Hematopoietic multipotent progenitor cell treated with erythropoietin and hydrocortisone succinate and interleukin-3 and kit ligand, for 17 days (in vitro differentiated cells): ENCODE data around the gene PREB.
"Not testable (repeated sequence)": the region's sequence is repeated elsewhere in the genome, so short reads cannot be mapped to it uniquely, and the experiment has no call there.

ENCODE experiments used
- DNase-seq: peaks from one replicate; pipeline ENCODE4 v3.0.0-alpha.2; 2015; ENCODE audit warnings: low spot score

PREB gene

DNA sequence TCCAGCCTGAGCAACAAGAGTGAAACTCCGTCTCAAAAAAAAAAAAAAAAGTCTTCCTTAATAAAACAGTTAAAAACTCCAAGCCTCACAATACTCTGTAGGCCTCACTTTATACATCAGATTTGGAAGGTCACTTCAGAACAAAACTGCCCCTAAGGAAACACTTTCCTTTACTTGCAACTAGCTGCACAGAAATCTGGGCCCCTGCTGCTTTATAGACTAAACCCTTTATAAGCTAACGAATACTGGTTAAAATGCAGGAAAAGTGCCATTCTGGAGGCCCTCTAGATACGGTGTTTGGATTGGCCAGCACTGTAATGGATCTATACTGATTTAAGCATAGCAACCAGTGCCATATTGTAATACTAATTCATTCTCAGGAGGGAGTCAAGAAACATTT, 9.3 kb downstream of the PREB start:
- DNase-seq = no peak

DNA sequence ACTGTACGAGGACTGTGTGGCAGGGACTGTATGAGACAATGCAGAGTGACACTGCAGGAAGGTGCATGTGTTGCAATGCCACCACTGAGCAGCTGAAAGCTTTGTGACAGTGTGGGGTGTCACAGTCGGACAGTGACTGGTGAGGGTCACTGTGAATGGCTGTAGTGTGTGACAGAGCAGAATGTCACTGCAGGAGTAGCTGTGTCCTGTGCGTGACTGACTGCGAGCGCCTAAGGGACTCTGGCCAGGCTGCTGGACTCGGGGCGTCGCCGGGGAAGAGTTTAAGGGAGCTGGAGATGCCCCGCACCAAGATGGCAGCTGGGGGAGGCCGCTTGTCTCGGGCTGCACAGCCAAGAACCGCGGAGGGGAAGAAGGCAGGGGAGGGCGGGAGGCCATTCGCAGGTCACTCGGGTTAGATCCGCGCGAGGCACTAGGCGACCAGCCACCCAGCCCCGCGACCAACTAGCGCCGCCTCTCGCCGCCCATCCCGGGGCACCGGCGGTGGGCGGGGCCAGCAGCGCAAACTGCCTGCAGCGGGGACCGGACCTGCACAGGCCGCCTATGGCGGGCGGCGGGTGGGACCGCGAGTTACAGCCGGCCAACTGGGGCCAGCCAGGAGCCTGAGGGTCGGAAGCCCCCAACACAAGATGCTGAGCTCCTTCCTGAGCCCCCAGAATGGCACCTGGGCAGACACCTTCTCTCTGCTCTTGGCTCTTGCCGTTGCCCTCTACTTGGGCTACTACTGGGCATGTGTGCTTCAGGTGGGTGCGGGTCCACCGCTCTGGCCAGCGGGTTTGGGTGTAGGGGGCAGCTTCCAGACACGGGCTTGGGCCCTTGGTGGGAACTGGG, 10.9 kb downstream of the PREB start, which contains the start of gene ABHD1:
TSS of gene ABHD1 (plus strand) at position 514 of the 849 bp plus-strand sequence. CDS start at position 648, 134 bp downstream.
- peak; percentile 15 for DNase-seq

DNA sequence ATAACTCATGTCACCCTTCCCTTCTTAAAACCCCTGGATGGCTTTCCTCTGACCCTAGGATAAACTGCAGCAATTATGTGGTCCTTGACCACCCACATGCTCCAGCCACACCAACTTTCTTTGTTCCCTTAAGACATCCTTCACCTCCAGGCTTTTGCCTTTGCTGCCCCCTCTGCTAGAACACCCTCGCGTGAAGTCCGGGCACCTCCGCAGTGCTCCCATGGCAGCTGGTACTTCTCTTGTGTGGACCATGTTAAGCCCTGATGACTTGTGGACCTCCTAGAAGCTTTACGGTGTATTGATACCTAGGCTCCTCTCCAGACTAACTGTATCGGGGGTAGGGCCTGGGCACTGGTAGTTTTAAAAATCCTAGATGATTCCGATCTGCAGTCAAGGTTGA, 11.6 kb downstream of the PREB start:
- no peak for DNase-seq

DNA sequence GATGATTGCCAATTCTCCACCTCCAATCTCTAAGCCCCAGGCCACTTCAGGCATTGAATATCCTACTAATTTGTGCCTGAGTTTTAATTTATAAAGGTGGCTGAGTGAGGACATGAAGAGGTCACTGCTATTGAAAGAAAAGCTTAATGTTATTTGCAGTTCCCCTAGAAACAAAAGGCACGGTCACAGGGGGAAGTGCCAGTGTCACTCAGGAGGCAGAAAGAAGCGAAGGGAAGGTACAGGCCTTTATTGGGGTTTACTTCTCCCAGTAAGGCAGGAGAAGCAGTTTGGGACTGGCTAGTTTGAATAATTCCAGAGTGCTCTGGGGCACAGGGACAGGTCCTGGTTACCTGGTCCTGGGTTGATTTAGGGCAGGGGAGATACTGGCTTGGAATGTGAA, 12.5 kb downstream of the PREB start:
- no peak for DNase-seq

DNA sequence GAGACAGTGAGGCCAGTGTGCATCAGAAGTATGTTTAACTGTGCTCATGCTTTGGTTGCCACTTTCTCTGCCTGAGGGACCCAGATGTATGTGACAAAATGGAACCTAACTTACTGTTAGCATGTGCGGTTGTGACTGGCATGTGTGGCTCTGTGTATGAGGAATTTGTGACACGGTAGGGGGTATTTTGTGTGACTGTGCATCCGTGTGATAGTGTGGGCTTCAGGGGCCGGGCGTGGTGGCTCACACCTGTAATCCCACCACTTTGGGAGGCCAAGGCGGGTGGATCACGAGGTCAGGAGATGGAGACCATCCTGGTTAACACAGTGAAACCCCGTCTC, 15.1 kb downstream of the PREB start:
- DNase-seq = not testable (repeated sequence)

DNA sequence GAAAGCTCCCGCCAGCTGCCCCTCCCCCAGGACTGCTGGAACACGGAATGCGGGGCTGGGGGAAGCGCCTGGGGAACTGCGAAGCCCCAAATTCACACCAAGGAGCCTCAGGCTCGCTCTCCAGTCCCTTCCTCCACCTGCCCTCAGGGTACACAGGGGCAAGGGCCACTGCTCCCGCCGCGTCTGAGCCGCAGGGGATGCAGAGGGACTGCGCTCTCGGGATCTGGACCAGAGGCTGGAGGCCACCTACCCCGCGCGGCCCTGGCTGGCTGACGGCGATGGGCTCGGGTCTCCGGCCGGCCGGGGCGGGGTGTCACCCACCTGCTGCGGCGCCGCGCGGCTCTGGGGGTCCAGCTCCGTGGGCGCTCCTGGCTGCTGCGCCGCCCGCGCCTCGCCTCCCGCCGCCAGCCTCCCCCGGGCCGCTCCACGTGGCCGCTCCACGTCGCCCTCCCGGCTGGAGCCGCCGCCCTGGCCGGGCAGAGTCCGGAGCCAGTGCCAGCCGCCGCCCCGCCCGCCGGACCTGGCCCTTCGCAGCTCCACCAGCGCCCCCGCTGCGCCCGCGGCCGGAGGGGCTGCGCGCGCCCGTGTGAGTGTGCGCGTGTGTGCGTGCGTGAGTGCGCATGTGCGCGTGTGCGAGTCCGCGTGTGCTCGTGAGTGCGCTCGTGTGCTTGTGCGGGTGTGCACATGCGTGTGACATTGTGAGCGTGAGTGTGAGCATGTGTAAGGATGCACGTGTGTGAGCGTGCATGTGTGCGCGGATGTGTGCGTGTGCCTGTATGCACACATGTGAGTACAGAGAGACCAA, 15.7 kb downstream of the PREB start, which contains the start of gene CGREF1:
TSS of gene CGREF1 (minus strand) at position 604 of the 805 bp plus-strand sequence. CDS start 14,762 bp downstream, outside the sequence.
- no peak for DNase-seq

DNA sequence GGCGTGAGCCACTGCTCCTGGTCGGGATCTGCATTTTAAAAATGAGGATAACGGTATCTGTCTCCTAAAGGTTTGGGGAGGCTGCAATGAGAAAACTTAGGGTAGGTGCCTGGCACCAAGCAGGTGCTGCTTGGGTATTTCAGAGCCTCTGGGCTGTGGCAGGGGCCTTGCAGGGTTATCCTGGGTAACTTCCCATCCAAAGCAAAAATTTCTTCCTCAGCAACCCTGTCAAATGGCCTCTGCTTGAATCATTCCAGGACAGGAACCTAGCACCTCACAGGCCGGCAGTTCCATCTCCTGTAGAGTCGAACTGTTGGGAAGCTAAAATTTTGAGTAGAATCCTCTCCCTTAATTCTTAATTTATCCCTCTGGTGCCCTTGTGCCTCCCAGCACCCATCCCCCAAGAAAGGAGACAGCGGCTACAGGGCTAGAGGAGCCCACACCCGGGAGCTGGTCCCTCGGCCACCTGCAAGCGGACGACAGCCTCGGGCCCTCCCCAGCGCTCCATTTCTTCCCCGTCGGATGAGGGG, 16.4 kb downstream of the PREB start:
- no peak for DNase-seq

DNA sequence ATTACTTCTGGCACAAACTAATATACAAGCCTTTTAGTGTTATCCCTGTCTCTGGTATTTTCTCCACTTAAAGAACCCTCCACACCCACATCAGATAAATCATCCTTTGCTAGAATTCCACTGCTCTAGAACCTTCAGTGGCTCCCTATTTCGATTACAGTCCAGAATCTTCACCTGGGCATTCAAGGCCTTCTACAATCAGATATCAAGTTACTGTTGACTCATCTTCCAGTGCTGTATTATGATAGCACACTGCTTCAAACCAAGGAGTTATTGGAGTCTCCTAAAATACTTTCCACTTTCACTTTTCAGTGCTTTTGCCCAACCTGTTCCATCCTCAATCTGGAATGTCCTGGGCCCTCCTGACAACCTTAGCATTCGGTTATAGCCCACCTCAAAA, 18.9 kb downstream of the PREB start:
- no peak for DNase-seq

DNA sequence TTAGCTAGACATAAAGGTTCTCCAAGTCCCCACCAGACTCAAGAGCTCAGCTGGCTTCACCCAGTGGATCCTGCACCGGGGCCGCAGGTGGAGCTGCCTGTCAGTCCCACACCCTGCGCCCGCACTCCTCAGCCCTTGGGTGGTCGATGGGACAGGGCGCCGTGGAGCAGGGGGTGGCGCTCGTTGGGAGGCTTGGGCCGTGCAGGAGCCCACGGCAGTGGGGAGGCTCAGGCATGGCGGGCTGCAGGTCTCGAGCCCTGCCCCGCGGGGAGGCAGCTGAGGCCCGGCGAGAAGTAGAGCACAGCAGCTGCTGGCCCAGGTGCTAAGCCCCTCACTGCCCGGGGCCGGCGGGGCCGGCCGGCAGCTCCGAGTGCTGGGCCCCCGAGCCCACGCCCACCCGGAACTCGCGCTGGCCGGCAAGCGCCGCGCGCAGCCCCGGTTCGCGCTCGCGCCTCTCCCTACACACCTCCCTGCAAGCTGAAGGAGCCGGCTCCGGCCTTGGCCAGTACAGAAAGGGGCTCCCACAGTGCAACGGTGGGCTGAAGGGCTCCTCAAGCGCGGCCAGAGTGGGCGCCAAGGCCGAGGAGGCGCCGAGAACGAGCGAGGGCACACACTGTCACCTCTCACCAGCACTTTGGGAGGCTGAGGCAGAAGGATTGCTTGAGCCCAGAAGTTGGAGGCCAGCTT, 22.9 kb downstream of the PREB start:
- not testable (repeated sequence) for DNase-seq

DNA sequence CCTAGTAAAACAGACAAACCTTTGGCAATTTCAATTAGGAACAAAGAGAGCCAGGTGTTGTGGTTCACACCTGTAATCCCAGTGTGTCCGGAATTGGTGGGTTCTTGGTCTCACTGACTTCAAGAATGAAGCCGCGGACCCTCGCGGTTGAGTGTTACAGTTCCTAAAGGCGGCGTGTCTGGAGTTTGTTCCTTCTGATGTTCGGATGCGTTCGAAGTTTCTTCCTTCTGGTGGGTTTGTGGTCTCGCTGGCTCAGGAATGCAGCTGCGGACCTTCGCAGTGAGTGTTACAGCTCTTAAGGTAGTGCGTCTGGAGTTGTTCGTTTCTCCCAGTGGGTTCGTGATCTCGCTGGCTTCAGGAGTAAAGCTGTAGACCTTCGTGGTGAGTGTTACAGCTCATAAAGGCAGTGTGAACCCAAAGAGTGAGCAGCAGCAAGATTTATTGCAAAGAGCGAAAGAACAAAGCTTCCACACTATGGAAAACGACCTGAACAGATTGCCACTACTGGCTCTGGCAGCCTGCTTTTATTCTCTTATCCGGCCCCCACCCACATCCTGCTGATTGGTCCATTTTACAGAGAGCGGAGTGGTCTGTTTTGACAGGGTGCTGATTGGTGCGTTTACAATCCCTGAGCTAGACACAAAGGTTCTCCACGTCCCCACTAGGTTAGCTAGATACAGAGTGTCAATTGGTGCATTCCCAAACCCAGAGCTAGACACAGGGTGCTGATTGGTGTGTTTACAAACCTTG, 23.7 kb downstream of the PREB start:
- DNase-seq = not testable (repeated sequence)

DNA sequence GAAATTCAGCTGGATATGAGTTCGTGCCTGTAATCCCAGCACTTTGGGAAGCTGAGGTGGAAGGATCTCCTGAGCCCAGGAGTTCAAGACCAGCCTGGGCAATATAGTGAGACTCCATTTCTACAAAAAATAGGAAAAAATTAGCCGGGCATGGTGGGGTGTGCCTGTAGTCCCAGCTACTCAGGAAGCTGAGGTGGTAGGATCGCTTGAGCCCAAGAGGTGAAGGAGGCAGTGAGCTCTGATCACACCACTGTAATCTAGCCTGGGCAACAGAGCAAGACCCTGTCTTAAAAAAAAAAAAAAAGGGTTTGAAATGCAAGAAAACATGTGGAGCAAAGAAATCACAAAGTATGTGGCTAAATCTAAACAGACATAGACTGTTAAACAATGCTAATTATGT, 25.4 kb downstream of the PREB start:
- no peak for DNase-seq

DNA sequence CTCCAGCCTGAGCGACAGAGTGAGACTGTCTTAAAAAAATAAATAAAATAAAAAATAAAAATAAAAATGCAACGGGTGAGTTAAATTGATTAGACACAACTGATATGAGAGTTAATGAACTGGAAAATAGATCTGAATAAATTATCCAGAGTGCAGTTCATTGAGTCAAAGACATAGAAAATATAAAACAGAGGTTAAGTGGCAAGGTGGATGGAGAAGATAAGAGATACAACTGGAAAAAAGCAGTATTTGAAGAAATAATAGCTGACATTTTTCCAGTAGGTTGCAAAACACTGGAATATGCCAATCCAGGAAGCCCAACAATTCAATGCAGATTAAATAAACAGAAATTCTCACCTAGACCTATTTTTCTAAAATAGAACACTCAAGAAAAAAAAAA, 26.2 kb downstream of the PREB start:
- no peak for DNase-seq

DNA sequence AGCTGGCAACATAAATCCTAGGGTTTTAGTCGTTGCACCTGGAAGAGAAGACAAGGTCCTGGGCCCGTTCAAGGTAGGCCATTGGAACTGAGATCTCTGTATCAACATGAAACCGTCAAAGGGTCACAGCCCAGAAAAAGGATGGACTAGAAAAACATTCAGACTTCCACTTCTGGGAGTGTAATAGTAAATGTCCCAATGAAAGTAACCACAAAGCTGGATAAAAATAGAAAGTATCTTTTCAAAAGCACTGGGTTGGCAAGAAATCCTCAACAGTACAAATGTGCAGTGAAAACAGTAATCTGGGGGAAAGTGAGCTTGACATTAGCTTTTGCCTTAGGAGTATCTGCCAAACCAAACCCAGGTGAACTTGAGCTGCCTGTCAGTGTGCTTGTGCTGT, 28.5 kb downstream of the PREB start:
- DNase-seq = no peak

DNA sequence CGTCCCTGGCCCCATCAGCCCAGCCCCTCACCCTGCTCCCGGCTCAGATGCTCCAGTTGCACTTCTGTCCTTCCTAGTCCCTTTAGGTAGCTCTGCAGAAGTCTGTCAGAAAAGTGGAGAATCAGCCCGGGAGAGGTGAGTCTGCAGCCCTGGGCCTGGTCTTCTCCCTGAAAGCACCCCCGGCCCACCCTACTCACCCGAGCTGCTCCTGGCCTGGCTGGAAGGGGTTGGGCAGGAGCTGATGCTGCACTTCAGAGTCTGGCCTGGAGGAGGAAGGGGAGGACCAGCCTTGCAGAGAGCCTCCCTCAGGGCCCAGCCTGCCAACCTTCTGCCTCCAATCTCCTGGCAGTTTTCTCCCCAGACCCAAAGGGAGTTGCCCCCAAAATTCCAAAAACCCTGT, 32.1 kb downstream of the PREB start:
- DNase-seq = no peak

DNA sequence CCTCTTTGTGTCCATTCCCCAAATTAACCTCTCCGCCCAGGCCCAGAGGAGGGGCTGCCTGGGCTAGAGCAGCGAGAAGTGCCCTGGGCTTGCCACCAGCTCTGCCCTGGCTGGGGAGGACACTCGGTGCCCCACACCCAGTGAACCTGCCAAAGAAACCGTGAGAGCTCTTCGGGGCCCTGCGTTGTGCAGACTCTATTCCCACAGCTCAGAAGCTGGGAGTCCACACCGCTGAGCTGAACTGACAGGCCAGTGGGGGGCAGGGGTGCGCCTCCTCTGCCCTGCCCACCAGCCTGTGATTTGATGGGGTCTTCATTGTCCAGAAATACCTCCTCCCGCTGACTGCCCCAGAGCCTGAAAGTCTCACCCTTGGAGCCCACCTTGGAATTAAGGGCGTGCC, 34.4 kb downstream of the PREB start:
- DNase-seq = no peak

DNA sequence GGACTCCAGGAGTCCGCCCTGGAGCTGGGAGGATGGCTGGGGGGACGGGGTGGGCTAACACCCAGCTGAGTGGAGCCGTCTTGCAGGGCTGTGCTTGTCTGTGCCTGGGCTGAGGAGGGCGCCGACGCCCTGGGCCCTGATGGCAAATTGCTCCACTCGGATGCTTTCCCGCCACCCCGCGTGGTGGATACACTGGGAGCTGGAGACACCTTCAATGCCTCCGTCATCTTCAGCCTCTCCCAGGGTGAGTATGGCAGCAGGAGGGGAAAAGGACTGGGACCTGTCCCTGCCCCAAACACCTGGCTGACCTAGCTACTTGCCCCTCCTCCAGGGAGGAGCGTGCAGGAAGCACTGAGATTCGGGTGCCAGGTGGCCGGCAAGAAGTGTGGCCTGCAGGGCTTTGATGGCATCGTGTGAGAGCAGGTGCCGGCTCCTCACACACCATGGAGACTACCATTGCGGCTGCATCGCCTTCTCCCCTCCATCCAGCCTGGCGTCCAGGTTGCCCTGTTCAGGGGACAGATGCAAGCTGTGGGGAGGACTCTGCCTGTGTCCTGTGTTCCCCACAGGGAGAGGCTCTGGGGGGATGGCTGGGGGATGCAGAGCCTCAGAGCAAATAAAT, 35.0 kb downstream of the PREB start:
- no peak for DNase-seq

DNA sequence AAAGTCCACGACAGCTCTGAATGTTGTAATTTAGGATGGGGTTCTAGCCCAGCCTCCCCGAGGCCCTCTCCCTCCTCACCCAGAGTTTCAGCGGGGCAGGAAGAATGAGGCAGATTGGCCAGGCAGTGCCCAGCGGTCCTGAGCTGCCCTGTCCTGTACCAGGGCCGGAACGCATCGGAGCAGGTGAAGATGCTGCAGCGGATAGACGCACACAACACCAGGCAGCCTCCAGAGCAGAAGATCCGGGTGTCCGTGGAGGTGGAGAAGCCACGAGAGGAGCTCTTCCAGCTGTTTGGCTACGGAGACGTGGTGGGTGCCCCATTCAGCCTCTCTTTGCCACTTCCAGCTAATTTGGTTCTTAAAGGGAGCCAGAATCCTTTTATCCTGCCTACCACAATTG, 37.1 kb downstream of the PREB start:
- DNase-seq = no peak

DNA sequence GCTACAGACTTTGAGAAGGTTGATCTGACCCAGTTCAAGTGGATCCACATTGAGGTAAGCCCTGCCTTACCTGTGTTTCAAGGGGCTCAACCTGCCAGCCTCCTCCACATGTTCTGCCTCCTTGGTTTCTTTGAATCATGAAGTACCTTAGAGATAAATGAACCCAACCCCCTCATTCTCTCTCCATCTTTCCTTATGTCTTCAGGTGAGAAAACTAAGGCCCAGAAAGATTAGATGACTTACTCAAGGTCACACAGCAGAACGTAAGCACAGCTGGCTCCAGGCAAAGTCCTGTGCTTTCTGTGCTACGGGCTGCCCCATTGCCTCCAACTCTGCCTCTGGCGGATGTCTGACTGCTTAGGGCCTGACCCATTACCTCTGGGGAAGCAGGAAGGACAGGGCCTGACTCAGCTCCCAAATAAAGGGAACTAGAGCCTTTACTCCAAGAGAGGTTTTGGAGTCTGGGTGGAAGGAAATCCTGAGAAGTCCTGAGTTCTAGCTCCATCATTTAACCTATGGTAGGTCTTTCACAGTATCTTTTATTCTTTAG, 37.6 kb downstream of the PREB start:
- DNase-seq = no peak

DNA sequence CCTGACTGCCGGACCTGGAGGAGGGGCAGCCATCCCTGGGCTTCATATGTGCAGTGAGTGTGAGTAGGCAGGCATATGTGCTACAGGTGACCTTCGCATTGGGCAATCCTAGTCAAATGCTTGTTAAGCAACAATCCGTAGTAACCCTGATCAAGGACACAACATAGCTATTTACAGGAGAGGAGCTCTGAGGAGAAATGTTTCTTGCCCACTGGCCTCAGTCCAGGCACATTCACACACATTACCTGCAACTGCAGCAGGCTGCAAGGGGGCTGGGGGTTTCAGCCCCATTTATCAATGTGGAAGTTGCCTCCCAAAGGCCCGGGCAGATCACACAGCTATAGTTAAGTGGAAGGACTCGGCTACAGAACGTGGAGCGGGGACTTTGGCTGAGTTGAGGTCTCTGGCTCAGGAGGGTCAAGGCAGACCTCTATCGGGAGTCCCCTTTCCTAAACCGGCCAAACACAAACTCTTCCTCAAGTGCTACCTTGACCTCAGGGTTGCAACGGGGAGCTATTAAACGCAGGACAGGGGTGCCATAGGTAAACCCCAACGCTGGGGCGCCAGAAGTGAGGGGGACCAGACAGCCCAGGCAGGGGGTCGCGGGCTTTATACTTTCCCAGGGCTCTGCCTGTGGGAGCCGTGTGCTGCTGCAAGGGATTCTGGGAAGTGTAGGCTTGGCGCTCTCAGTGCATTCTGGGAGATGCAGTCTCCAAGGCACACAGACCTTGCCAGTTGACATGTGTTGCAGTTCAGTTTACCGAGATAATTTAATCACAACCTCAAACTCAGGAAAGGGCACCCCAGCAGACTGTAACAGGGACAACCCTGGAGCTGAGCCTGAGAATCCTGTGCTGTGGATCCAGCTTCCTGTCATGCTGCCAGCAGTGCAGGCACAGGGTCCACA, 38.4 kb downstream of the PREB start:
- DNase-seq = peak; percentile 29

DNA sequence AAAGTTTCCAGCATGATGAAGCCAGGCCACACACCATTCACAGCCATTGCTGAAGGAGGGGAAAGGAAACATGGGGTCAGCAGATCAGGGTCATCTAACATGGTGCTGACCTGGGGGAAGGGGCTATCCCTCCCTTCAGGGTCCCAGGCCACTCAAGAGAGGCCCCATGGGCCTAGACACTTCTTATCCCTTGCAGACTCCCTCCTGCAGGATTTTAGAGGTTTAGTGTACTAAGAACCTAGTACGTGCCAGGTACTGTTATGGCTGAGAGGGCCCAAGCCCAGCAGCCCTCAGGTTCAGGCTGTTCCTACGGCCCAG, 39.0 kb downstream of the PREB start:
- DNase-seq = no peak
